ENCODE data around the gene C19orf85. TPM values are rescaled to one million over a fixed set of nuclear protein-coding genes. Genes with fewer than 3 reads are reported as not detected.

Gene C19orf85
- total RNA-seq, 2 donors from 2014 or later = not detected

GRCh38 chr19:55464039-55464661 lies 401 bp downstream of the C19orf85 start:
- peaks cover 33% of the 10 kb centered on the region for H3K4me1 Mint-ChIP-seq (ENCODE audit: low read depth)
- no peaks in the 10 kb centered on the region for H3K9me3 Mint-ChIP-seq
- ATAC-seq (replicated peaks in 1 of 2) (no peak), DNase-seq (no peak)
- H3K4me3 Mint-ChIP-seq = no peak overlapping the region
- H3K27me3 Mint-ChIP-seq (ENCODE audit: low read depth) = no peaks in the 10 kb centered on the region
- no peaks in the 10 kb centered on the region for H3K36me3 Mint-ChIP-seq (ENCODE audit: insufficient read depth in 2 of 2)
- no peak overlapping the region for H3K27ac Mint-ChIP-seq

DNA sequence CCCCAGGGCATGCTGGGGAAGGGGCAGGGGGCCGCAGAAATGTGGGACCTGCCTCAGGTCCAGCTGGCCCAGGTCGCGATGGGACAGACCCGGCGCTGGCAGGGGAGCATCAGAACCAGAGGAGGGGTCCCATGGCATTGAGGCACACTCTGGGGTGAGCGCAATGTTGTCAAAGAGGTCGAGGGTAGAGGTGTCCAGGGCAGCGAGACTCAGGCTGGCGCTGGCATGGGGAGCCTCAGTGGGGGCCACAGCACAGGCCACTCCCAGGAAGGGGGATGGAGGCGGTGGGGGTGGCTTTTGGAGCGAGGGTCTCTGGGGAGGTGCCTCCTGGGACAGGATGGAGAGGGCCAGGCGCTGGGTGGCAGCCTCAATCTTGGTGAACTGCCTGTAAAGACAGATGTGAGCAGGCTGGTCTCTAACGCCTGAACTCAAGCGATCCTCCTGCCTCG lies 944 bp downstream of the C19orf85 start:
- Mint-ChIP-seq H3K4me1 (ENCODE audit: low read depth) (peaks cover 33% of the 10 kb centered on the region), H3K9me3 (no peaks in the 10 kb centered on the region), H3K27ac (no peak overlapping the region), H3K27me3 (ENCODE audit: low read depth) (no peaks in the 10 kb centered on the region), H3K4me3 (no peak overlapping the region), H3K36me3 (ENCODE audit: insufficient read depth in 2 of 2) (no peaks in the 10 kb centered on the region)
- DNase-seq = no peak
- no peak for ATAC-seq (replicated peaks in 1 of 2)

DNA sequence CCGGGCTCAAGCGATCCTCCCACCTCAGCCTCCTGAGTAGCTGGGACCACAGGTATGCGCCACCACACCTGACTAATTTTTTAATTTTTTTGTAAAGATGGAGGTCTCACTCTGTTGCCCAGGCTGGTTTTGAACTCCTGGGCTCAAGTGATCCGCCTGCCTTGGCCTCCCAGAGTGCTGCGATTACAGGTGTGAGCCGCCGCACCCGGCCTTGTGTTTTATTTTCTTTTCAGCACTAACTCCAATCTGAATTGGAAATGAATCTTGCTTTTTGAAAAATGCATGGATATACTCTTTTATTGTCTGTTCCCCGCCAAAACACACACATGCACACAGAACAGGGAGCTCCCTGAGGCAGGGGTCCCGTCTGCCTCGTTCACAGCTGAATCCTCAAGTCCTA lies 1.8 kb downstream of the C19orf85 start:
- Mint-ChIP-seq H3K36me3 (ENCODE audit: insufficient read depth in 2 of 2) (no peaks in the 10 kb centered on the region), H3K4me3 (peak overlapping the region; percentile 88 to 92), H3K27me3 (ENCODE audit: low read depth) (no peaks in the 10 kb centered on the region), H3K9me3 (no peaks in the 10 kb centered on the region), H3K4me1 (ENCODE audit: low read depth) (peaks cover 29% of the 10 kb centered on the region), H3K27ac (no peak overlapping the region)
- ATAC-seq (replicated peaks in 1 of 2) = no peak
- no peak for DNase-seq

DNA sequence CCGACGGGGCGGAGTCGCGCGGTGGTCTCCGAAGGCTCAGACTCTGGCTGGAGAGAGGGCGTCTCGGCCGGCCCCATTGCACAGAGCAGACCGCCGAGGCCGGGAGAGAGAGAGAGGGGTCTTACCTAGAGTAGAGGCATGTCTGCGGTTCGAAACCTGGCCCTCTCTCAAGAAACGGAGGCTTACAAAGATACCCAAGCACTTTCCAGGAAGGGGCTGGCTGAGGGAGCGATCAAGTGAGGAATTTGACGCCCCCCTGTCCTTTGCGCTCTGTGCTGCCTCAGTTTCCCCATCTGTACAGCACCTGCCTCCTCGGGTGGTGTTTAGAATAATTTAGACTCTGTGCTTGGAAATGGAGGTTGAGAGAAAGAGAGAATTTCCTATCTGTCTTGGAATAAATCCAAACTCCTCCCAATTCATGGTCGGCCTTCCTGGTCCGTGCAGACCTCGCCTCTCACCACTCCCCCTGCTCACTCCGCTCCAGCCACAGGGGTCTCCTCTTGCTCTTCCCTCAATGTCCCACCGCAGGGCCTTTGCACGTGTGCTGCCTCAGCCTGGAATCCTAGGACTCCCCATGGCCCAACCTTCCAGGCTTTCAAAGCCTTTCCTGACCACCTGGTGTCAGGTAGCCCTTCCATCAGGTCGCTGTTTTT lies 2.5 kb downstream of the C19orf85 start:
- Mint-ChIP-seq H3K4me3 (peak overlapping the region; percentile 88 to 92), H3K27me3 (ENCODE audit: low read depth) (no peaks in the 10 kb centered on the region), H3K4me1 (ENCODE audit: low read depth) (peaks cover 29% of the 10 kb centered on the region), H3K27ac (peak overlapping the region; percentile 64), H3K36me3 (ENCODE audit: insufficient read depth in 2 of 2) (no peaks in the 10 kb centered on the region), H3K9me3 (no peaks in the 10 kb centered on the region)
- ATAC-seq (replicated peaks in 1 of 2) = no peak
- DNase-seq = no peak

- H3K9me3 Mint-ChIP-seq = no peaks in the 10 kb centered on the region
- H3K4me1 Mint-ChIP-seq (ENCODE audit: low read depth) = peaks cover 29% of the 10 kb centered on the region
- no peaks in the 10 kb centered on the region for H3K27me3 Mint-ChIP-seq (ENCODE audit: low read depth)
- peak within 1 kb of the TSS; percentile 64 for H3K27ac Mint-ChIP-seq
- DNase-seq (peak; percentile 100), ATAC-seq (replicated peaks in 1 of 2) (peak; percentile 96 to 97)
- H3K36me3 Mint-ChIP-seq (ENCODE audit: insufficient read depth in 2 of 2) = no peaks in the 10 kb centered on the region
- peak within 1 kb of the TSS; percentile 88 to 92 for H3K4me3 Mint-ChIP-seq
These were observed 3.1 kb downstream of the C19orf85 start, which contains the start of gene ISOC2 for GRCh38 chr19:55461259-55461973. ISOC2 (minus strand) TSS chr19:55461642; CDS start chr19:55456486, 5,156 bp downstream.

- peak; percentile 47 for DNase-seq
- H3K9me3 Mint-ChIP-seq = no peaks in the 10 kb centered on the region
These were observed 3.8 kb downstream of the C19orf85 start for GRCh38 chr19:55460670-55461258.

DNA sequence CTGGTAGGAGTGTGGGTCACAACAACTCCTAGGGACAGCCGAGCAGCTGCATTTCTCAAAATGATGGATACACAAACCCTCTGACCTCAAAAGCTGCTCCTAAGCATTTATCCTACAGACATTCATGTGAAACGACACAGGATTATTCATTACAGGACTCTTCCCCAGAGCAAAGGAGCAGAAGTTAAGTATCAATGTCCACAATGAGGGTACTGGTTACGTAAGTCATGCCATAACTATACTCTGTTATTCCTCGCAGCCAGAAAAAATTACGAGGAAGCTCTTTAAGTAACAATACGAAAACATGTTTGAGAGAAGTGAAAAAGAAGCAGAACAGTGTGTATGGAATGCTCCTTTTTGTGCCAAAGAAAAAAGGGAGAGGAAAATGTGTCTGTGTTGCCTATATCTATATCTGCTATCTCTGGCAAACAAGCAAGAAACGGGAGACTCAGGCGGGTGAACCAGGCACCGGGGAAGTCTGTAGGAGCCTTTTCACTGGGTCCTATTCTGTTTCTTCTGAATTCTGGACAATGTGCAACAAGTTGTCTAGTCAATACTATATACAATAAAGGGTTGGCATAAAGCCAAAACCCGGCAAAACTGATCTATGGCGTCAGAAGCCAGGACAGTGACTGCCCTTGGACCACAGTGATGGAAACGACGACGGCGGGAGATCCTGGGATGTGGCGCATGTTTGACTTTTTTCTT lies 4.4 kb downstream of the C19orf85 start:
- ATAC-seq (replicated peaks in 1 of 2) (no peak), DNase-seq (no peak)
- Mint-ChIP-seq H3K4me3 (peak overlapping the region; percentile 88 to 92), H3K9me3 (no peaks in the 10 kb centered on the region), H3K27ac (peak overlapping the region; percentile 71), H3K36me3 (ENCODE audit: insufficient read depth in 2 of 2) (no peaks in the 10 kb centered on the region), H3K27me3 (ENCODE audit: low read depth) (no peaks in the 10 kb centered on the region), H3K4me1 (ENCODE audit: low read depth) (peaks cover 29% of the 10 kb centered on the region)

More at GRCh38 chr19:55460670-55461258, 3.8 kb downstream of the C19orf85 start:
- ATAC-seq (replicated peaks in 1 of 2) = no peak
- peaks cover 29% of the 10 kb centered on the region for H3K4me1 Mint-ChIP-seq (ENCODE audit: low read depth)
- no peaks in the 10 kb centered on the region for H3K36me3 Mint-ChIP-seq (ENCODE audit: insufficient read depth in 2 of 2)
- no peak overlapping the region for H3K27ac Mint-ChIP-seq
- H3K4me3 Mint-ChIP-seq = peak overlapping the region; percentile 88 to 92
- no peaks in the 10 kb centered on the region for H3K27me3 Mint-ChIP-seq (ENCODE audit: low read depth)

GRCh38 chr19:55459551-55459949 lies 5.0 kb downstream of the C19orf85 start:
- Mint-ChIP-seq H3K9me3 (no peaks in the 10 kb centered on the region), H3K27ac (no peak overlapping the region), H3K4me1 (ENCODE audit: low read depth) (peaks cover 29% of the 10 kb centered on the region), H3K27me3 (ENCODE audit: low read depth) (no peaks in the 10 kb centered on the region), H3K4me3 (no peak overlapping the region), H3K36me3 (ENCODE audit: insufficient read depth in 2 of 2) (peaks cover 0 to 3% of the 10 kb centered on the region in 2 donors)
- DNase-seq (no peak), ATAC-seq (replicated peaks in 1 of 2) (no peak)

- H3K4me1 Mint-ChIP-seq (ENCODE audit: low read depth) = peaks cover 27% of the 10 kb centered on the region
- DNase-seq (no peak), ATAC-seq (replicated peaks in 1 of 2) (no peak)
- peaks cover 3 to 7% of the 10 kb centered on the region in 2 donors for H3K36me3 Mint-ChIP-seq (ENCODE audit: insufficient read depth in 2 of 2)
- H3K27me3 Mint-ChIP-seq (ENCODE audit: low read depth) = peaks cover 13% of the 10 kb centered on the region
- H3K9me3 Mint-ChIP-seq = no peaks in the 10 kb centered on the region
- H3K4me3 Mint-ChIP-seq = no peak overlapping the region
- H3K27ac Mint-ChIP-seq = no peak overlapping the region
These were observed 6.7 kb downstream of the C19orf85 start for GRCh38 chr19:55457683-55458457.

DNA sequence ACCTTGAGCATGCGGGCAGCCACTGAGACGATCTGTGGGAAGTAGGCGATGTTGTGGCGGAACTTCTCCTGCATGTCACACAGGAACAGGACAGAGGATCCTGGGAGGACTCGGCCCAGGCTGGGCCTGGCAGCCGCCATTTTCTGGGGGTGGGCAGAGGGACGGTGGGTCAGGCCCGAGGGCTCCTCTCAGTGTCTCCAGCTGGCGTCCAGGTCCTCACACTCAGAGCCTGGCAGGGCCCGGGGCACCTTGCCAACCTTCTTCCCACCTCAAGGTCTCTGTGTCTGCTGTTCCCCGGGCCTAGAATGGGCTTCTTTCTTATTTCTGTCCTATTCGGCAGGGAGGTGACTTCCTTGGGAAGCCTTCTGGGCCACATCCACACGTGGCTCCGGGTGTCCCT lies 8.2 kb downstream of the C19orf85 start:
- Mint-ChIP-seq H3K9me3 (no peaks in the 10 kb centered on the region), H3K36me3 (ENCODE audit: insufficient read depth in 2 of 2) (peaks cover 4 to 7% of the 10 kb centered on the region in 2 donors), H3K27ac (no peak overlapping the region), H3K4me3 (no peak overlapping the region), H3K27me3 (ENCODE audit: low read depth) (peaks cover 20% of the 10 kb centered on the region), H3K4me1 (ENCODE audit: low read depth) (peaks cover 22% of the 10 kb centered on the region)
- ATAC-seq (replicated peaks in 1 of 2) (no peak), DNase-seq (no peak)

DNA sequence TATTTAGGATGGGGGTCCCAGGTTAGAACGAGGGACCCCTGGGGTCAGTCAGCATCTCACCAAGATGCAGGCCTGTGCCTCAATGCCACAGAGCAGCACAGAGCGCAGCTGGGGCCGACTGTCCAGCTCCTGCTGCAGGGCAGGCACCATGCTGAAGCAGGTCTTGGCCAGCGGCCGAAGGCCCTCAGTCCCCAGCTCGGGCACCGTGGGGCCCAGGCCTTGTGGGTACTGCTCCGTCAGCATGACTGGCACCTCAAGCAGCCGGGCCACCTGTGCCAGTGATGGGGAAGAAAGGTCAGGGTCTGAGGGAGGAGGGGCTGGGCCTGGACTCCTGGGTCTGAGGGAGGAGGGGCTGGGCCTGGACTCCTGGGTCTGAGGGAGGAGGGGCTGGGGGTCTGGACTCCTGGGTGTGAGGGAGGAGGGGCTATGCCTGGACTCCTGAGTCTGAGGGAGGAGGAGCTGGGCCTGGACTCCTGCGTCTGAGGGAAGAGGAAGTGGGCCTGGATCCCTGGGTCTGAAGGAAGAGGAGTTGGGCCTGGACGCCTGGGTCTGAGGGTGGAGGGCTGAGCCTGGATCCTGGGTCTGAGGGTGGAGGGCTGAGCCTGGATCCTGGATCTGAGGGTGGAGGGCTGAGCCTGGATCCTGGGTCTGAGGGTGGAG lies 8.8 kb downstream of the C19orf85 start:
- no peak for ATAC-seq (replicated peaks in 1 of 2)
- no peaks in the 10 kb centered on the region for H3K9me3 Mint-ChIP-seq
- H3K4me3 Mint-ChIP-seq = no peak overlapping the region
- peaks cover 20% of the 10 kb centered on the region for H3K27me3 Mint-ChIP-seq (ENCODE audit: low read depth)
- H3K36me3 Mint-ChIP-seq (ENCODE audit: insufficient read depth in 2 of 2) = peaks cover 4 to 7% of the 10 kb centered on the region in 2 donors
- H3K4me1 Mint-ChIP-seq (ENCODE audit: low read depth) = peaks cover 17% of the 10 kb centered on the region
- no peak for DNase-seq
- H3K27ac Mint-ChIP-seq = no peak overlapping the region
